HPDE6-E6E7 (cell line): ENCODE data around the gene CYRIA.

Experiments used
- DNase-seq: peaks from one replicate; pipeline ENCODE4 v3.0.0; 2011; ENCODE audit warnings: missing footprints; ENCODE audit errors: extremely low spot score

Gene CYRIA

GRCh38 chr2:16629770-16630169, 35.9 kb downstream of the CYRIA start:
- no peak for DNase-seq

GRCh38 chr2:16629044-16629443, 36.6 kb downstream of the CYRIA start:
- no peak for DNase-seq

GRCh38 chr2:16628314-16628713, 37.3 kb downstream of the CYRIA start:
- DNase-seq: no peak

- DNase-seq: no peak
Observed at GRCh38 chr2:16626997-16627605, 38.5 kb downstream of the CYRIA start.

- no peak for DNase-seq
Observed at GRCh38 chr2:16626497-16626896, 39.1 kb downstream of the CYRIA start.

- DNase-seq: no peak
Observed at GRCh38 chr2:16625759-16626158, 39.9 kb downstream of the CYRIA start.

GRCh38 chr2:16625201-16625729, 40.4 kb downstream of the CYRIA start:
- no peak for DNase-seq

- no peak for DNase-seq
Observed at GRCh38 chr2:16624436-16624780, 41.2 kb downstream of the CYRIA start.

GRCh38 chr2:16623564-16624435, 41.8 kb downstream of the CYRIA start:
- no peak for DNase-seq

GRCh38 chr2:16623031-16623430, 42.6 kb downstream of the CYRIA start:
- no peak for DNase-seq

- DNase-seq: no peak
Observed at GRCh38 chr2:16622399-16622968, 43.1 kb downstream of the CYRIA start.

- DNase-seq: no peak
Observed at GRCh38 chr2:16621316-16621715, 44.3 kb downstream of the CYRIA start.

- DNase-seq: no peak
Observed at GRCh38 chr2:16620590-16620989, 45.0 kb downstream of the CYRIA start.

- DNase-seq: no peak
Observed at GRCh38 chr2:16619576-16620245, 45.9 kb downstream of the CYRIA start.

- DNase-seq: no peak
Observed at GRCh38 chr2:16617282-16618266, 48.1 kb downstream of the CYRIA start.
